ENCODE measurements around the gene LSAMP. TPM values are rescaled to one million over a fixed set of nuclear protein-coding genes. Genes with fewer than 3 reads are reported as not detected.

The LSAMP gene
- total RNA-seq, 1 donor from 2014 or later, result 3.7 TPM

GRCh38 chr3:115915061-115915460, 530.2 kb downstream of the LSAMP start:
- H3K27ac ChIP-seq (ENCODE audit: low read depth, low read length), result no peak overlapping the region
- H3K4me1 ChIP-seq (ENCODE audit: control insufficient read depth in 3 of 3, insufficient read depth in 3 of 3, low read length in 3 of 3), result no peaks in the 10 kb centered on the region
- no peaks in the 10 kb centered on the region for H3K27me3 ChIP-seq (ENCODE audit: control insufficient read depth in 3 of 3, insufficient read depth in 3 of 3, low read length in 3 of 3)

GRCh38 chr3:115913069-115913686, 532.1 kb downstream of the LSAMP start:
- Histone ChIP-seq H3K4me3 (ENCODE audit: low read length in 3 of 3) (no peak overlapping the region), H3K9me3 (ENCODE audit: control insufficient read depth in 3 of 3, low read length in 3 of 3) (no peaks in the 10 kb centered on the region), H3K27ac (ENCODE audit: low read depth, low read length) (no peak overlapping the region), H3K27me3 (ENCODE audit: control insufficient read depth in 3 of 3, insufficient read depth in 3 of 3, low read length in 3 of 3) (no peaks in the 10 kb centered on the region), H3K36me3 (ENCODE audit: control insufficient read depth in 3 of 3, insufficient read depth in 3 of 3, low read length in 3 of 3) (no peaks in the 10 kb centered on the region), H3K4me1 (ENCODE audit: control insufficient read depth in 3 of 3, insufficient read depth in 3 of 3, low read length in 3 of 3) (no peaks in the 10 kb centered on the region), H3K9ac (ENCODE audit: low read depth in 1 of 3, low read length in 3 of 3) (no peak overlapping the region)

More at GRCh38 chr3:115915061-115915460, 530.2 kb downstream of the LSAMP start:
- Histone ChIP-seq H3K9me3 (ENCODE audit: control insufficient read depth in 3 of 3, low read length in 3 of 3) (no peaks in the 10 kb centered on the region), H3K9ac (ENCODE audit: low read depth in 1 of 3, low read length in 3 of 3) (no peak overlapping the region), H3K4me3 (ENCODE audit: low read length in 3 of 3) (no peak overlapping the region), H3K36me3 (ENCODE audit: control insufficient read depth in 3 of 3, insufficient read depth in 3 of 3, low read length in 3 of 3) (no peaks in the 10 kb centered on the region)

- Histone ChIP-seq H3K27ac (ENCODE audit: low read depth, low read length) (no peak overlapping the region), H3K4me1 (ENCODE audit: control insufficient read depth in 3 of 3, insufficient read depth in 3 of 3, low read length in 3 of 3) (no peaks in the 10 kb centered on the region), H3K27me3 (ENCODE audit: control insufficient read depth in 3 of 3, insufficient read depth in 3 of 3, low read length in 3 of 3) (no peaks in the 10 kb centered on the region), H3K9me3 (ENCODE audit: control insufficient read depth in 3 of 3, low read length in 3 of 3) (no peaks in the 10 kb centered on the region), H3K36me3 (ENCODE audit: control insufficient read depth in 3 of 3, insufficient read depth in 3 of 3, low read length in 3 of 3) (no peaks in the 10 kb centered on the region), H3K9ac (ENCODE audit: low read depth in 1 of 3, low read length in 3 of 3) (no peak overlapping the region), H3K4me3 (ENCODE audit: low read length in 3 of 3) (no peak overlapping the region)
Measured at GRCh38 chr3:115912372-115912771, 532.9 kb downstream of the LSAMP start.

- Histone ChIP-seq H3K27ac (ENCODE audit: low read depth, low read length) (no peak overlapping the region), H3K4me3 (ENCODE audit: low read length in 3 of 3) (no peak overlapping the region), H3K4me1 (ENCODE audit: control insufficient read depth in 3 of 3, insufficient read depth in 3 of 3, low read length in 3 of 3) (no peaks in the 10 kb centered on the region), H3K9me3 (ENCODE audit: control insufficient read depth in 3 of 3, low read length in 3 of 3) (no peaks in the 10 kb centered on the region), H3K36me3 (ENCODE audit: control insufficient read depth in 3 of 3, insufficient read depth in 3 of 3, low read length in 3 of 3) (no peaks in the 10 kb centered on the region), H3K9ac (ENCODE audit: low read depth in 1 of 3, low read length in 3 of 3) (no peak overlapping the region), H3K27me3 (ENCODE audit: control insufficient read depth in 3 of 3, insufficient read depth in 3 of 3, low read length in 3 of 3) (no peaks in the 10 kb centered on the region)
Measured at GRCh38 chr3:115905871-115906270, 539.4 kb downstream of the LSAMP start.

- Histone ChIP-seq H3K27ac (ENCODE audit: low read depth, low read length) (no peak overlapping the region), H3K4me1 (ENCODE audit: control insufficient read depth in 3 of 3, insufficient read depth in 3 of 3, low read length in 3 of 3) (no peaks in the 10 kb centered on the region), H3K36me3 (ENCODE audit: control insufficient read depth in 3 of 3, insufficient read depth in 3 of 3, low read length in 3 of 3) (no peaks in the 10 kb centered on the region), H3K9me3 (ENCODE audit: control insufficient read depth in 3 of 3, low read length in 3 of 3) (no peaks in the 10 kb centered on the region), H3K4me3 (ENCODE audit: low read length in 3 of 3) (no peak overlapping the region), H3K27me3 (ENCODE audit: control insufficient read depth in 3 of 3, insufficient read depth in 3 of 3, low read length in 3 of 3) (no peaks in the 10 kb centered on the region), H3K9ac (ENCODE audit: low read depth in 1 of 3, low read length in 3 of 3) (no peak overlapping the region)
Measured at GRCh38 chr3:115903843-115904242, 541.4 kb downstream of the LSAMP start.

GRCh38 chr3:115901008-115901407, 544.3 kb downstream of the LSAMP start:
- H3K4me1 ChIP-seq (ENCODE audit: control insufficient read depth in 3 of 3, insufficient read depth in 3 of 3, low read length in 3 of 3), result no peaks in the 10 kb centered on the region

GRCh38 chr3:115899535-115899934, 545.8 kb downstream of the LSAMP start:
- no peaks in the 10 kb centered on the region for H3K27me3 ChIP-seq (ENCODE audit: control insufficient read depth in 3 of 3, insufficient read depth in 3 of 3, low read length in 3 of 3)
- H3K4me3 ChIP-seq (ENCODE audit: low read length in 3 of 3), result no peak overlapping the region
- H3K9me3 ChIP-seq (ENCODE audit: control insufficient read depth in 3 of 3, low read length in 3 of 3), result no peaks in the 10 kb centered on the region
- no peak overlapping the region for H3K9ac ChIP-seq (ENCODE audit: low read depth in 1 of 3, low read length in 3 of 3)
- H3K36me3 ChIP-seq (ENCODE audit: control insufficient read depth in 3 of 3, insufficient read depth in 3 of 3, low read length in 3 of 3), result no peaks in the 10 kb centered on the region
- no peaks in the 10 kb centered on the region for H3K4me1 ChIP-seq (ENCODE audit: control insufficient read depth in 3 of 3, insufficient read depth in 3 of 3, low read length in 3 of 3)
- no peak overlapping the region for H3K27ac ChIP-seq (ENCODE audit: low read depth, low read length)

More at GRCh38 chr3:115901008-115901407, 544.3 kb downstream of the LSAMP start:
- Histone ChIP-seq H3K9ac (ENCODE audit: low read depth in 1 of 3, low read length in 3 of 3) (no peak overlapping the region), H3K9me3 (ENCODE audit: control insufficient read depth in 3 of 3, low read length in 3 of 3) (no peaks in the 10 kb centered on the region), H3K4me3 (ENCODE audit: low read length in 3 of 3) (no peak overlapping the region), H3K36me3 (ENCODE audit: control insufficient read depth in 3 of 3, insufficient read depth in 3 of 3, low read length in 3 of 3) (no peaks in the 10 kb centered on the region), H3K27ac (ENCODE audit: low read depth, low read length) (no peak overlapping the region), H3K27me3 (ENCODE audit: control insufficient read depth in 3 of 3, insufficient read depth in 3 of 3, low read length in 3 of 3) (no peaks in the 10 kb centered on the region)

- Histone ChIP-seq H3K27me3 (ENCODE audit: control insufficient read depth in 3 of 3, insufficient read depth in 3 of 3, low read length in 3 of 3) (no peaks in the 10 kb centered on the region), H3K36me3 (ENCODE audit: control insufficient read depth in 3 of 3, insufficient read depth in 3 of 3, low read length in 3 of 3) (no peaks in the 10 kb centered on the region)
Measured at GRCh38 chr3:115898656-115899410, 546.5 kb downstream of the LSAMP start.

GRCh38 chr3:115891006-115891636, 554.2 kb downstream of the LSAMP start:
- Histone ChIP-seq H3K4me3 (ENCODE audit: low read length in 3 of 3) (no peak overlapping the region), H3K27me3 (ENCODE audit: control insufficient read depth in 3 of 3, insufficient read depth in 3 of 3, low read length in 3 of 3) (no peaks in the 10 kb centered on the region), H3K9me3 (ENCODE audit: control insufficient read depth in 3 of 3, low read length in 3 of 3) (no peaks in the 10 kb centered on the region), H3K27ac (ENCODE audit: low read depth, low read length) (no peak overlapping the region), H3K4me1 (ENCODE audit: control insufficient read depth in 3 of 3, insufficient read depth in 3 of 3, low read length in 3 of 3) (no peaks in the 10 kb centered on the region), H3K36me3 (ENCODE audit: control insufficient read depth in 3 of 3, insufficient read depth in 3 of 3, low read length in 3 of 3) (no peaks in the 10 kb centered on the region), H3K9ac (ENCODE audit: low read depth in 1 of 3, low read length in 3 of 3) (no peak overlapping the region)

More at GRCh38 chr3:115898656-115899410, 546.5 kb downstream of the LSAMP start:
- Histone ChIP-seq H3K4me1 (ENCODE audit: control insufficient read depth in 3 of 3, insufficient read depth in 3 of 3, low read length in 3 of 3) (no peaks in the 10 kb centered on the region), H3K9ac (ENCODE audit: low read depth in 1 of 3, low read length in 3 of 3) (no peak overlapping the region), H3K9me3 (ENCODE audit: control insufficient read depth in 3 of 3, low read length in 3 of 3) (no peaks in the 10 kb centered on the region), H3K27ac (ENCODE audit: low read depth, low read length) (no peak overlapping the region), H3K4me3 (ENCODE audit: low read length in 3 of 3) (no peak overlapping the region)

GRCh38 chr3:115890579-115890978, 554.7 kb downstream of the LSAMP start:
- Histone ChIP-seq H3K4me1 (ENCODE audit: control insufficient read depth in 3 of 3, insufficient read depth in 3 of 3, low read length in 3 of 3) (no peaks in the 10 kb centered on the region), H3K36me3 (ENCODE audit: control insufficient read depth in 3 of 3, insufficient read depth in 3 of 3, low read length in 3 of 3) (no peaks in the 10 kb centered on the region), H3K9ac (ENCODE audit: low read depth in 1 of 3, low read length in 3 of 3) (no peak overlapping the region), H3K9me3 (ENCODE audit: control insufficient read depth in 3 of 3, low read length in 3 of 3) (no peaks in the 10 kb centered on the region), H3K4me3 (ENCODE audit: low read length in 3 of 3) (no peak overlapping the region), H3K27me3 (ENCODE audit: control insufficient read depth in 3 of 3, insufficient read depth in 3 of 3, low read length in 3 of 3) (no peaks in the 10 kb centered on the region), H3K27ac (ENCODE audit: low read depth, low read length) (no peak overlapping the region)
